K562 (cell line): Measurements from ENCODE around the gene SPAG16. TPM values are rescaled to one million over a fixed set of nuclear protein-coding genes. Genes with fewer than 3 reads are reported as not detected.

Experiments
- ATAC-seq: fragments of 200-7000 bp; cut with Tn5 transposase; 3 replicates; pipeline ENCODE4 v1.9.1; 2020; ENCODE audit warnings: moderate library complexity
- BruUV-seq: library from RNA; stranded (reverse); fragments of 400-500 nt; replicated peaks from 2 replicates; lab custom pipeline; 2021; lab: Mats Ljungman, UMichigan
- CTCF ChIA-PET: fragments of 300-600 bp; formaldehyde crosslinking; extraction: SDS; loops from one replicate; lab custom pipeline; 2021; ENCODE audit warnings: low intra/inter-chr PET ratio; lab: Yijun Ruan, JAX
- POLR2A ChIA-PET: fragments of 300-600, 350-650 bp; sonication (Branson Sonifier 250); formaldehyde crosslinking; extraction: SDS; loops from one replicate; lab custom pipeline; 2021; ENCODE audit warnings: antibody characterized with exemption, inconsistent platforms; lab: Yijun Ruan, JAX
- DNase-seq, 4 experiments: peaks; one replicate each; pipeline versions ENCODE4 v3.0.0 to v3.0.0-alpha.2; 2011 to 2018; ENCODE audit warnings: low spot score in 3 of 4, mixed read lengths in 3 of 4; ENCODE audit errors: extremely low read depth in 1 of 4
- FAIRE-seq: peaks from 2 replicates; lab custom pipeline; 2011; peaks lifted over from hg19 to GRCh38; lab: Jason Lieb, UNC
- H2AFZ ChIP-seq: 2 replicates; pipeline ENCODE4 v1.6.0; 2011; ENCODE audit warnings: low read depth, low read length, control low read depth, inconsistent platforms
- H3K27ac ChIP-seq: fragments of 200-600 bp; 3 replicates; pipeline ENCODE4 v1.8.0; 2011; ENCODE audit warnings: low read depth, mild to moderate bottlenecking, control low read depth, inconsistent platforms, low read length, moderate library complexity, mixed read lengths; ENCODE audit errors: extremely low read depth
- H3K27me3 ChIP-seq, 2 experiments: fragments of 300-600 bp in 1 of 2; 2 replicates in 1 of 2; 3 replicates in 1 of 2; pipeline versions ENCODE4 v1.6.0 to v1.8.0; 2011; ENCODE audit warnings: inconsistent platforms in 2 of 2, low read length in 2 of 2, mild to moderate bottlenecking in 1 of 2, mixed read lengths in 1 of 2, moderate library complexity in 1 of 2; ENCODE audit not compliant: control insufficient read depth in 2 of 2, insufficient read depth in 2 of 2
- H3K36me3 ChIP-seq: fragments of 300-600 bp; 3 replicates; pipeline ENCODE4 v1.8.0; 2011; ENCODE audit warnings: mild to moderate bottlenecking, low read length, inconsistent platforms; ENCODE audit not compliant: control insufficient read depth, insufficient read depth
- H3K4me1 ChIP-seq, 2 experiments: fragments of 200-600 bp in 1 of 2; replicated peaks in 1 of 2; 2 replicates in 1 of 2; 3 replicates in 1 of 2; pipeline versions ENCODE4 v1.5.1 to v1.8.0; 2011; ENCODE audit warnings: inconsistent platforms in 2 of 2, low read length in 2 of 2, mild to moderate bottlenecking in 1 of 2, mixed read lengths in 1 of 2, moderate library complexity in 1 of 2; ENCODE audit not compliant: control insufficient read depth in 2 of 2, insufficient read depth in 2 of 2
- H3K4me2 ChIP-seq: 2 replicates; pipeline ENCODE4 v1.6.1; 2011; ENCODE audit warnings: low read length, control low read depth, inconsistent platforms, mixed read lengths; ENCODE audit not compliant: insufficient read depth
- H3K4me3 ChIP-seq: fragments of 200-600 bp; sonication (generic), shearing (Covaris generic); 2 replicates; pipeline ENCODE4 v1.5.1; 2016; ENCODE audit warnings: control low read depth, inconsistent platforms
- H3K79me2 ChIP-seq: fragments of 200-600 bp; 3 replicates; pipeline ENCODE4 v1.8.0; 2011; ENCODE audit warnings: low read length, inconsistent platforms; ENCODE audit not compliant: control insufficient read depth, insufficient read depth
- H3K9ac ChIP-seq, 2 experiments: 2 replicates each; pipeline versions ENCODE4 v1.6.0 to v1.6.1; 2011; ENCODE audit warnings: low read depth in 2 of 2, low read length in 2 of 2, control low read depth in 1 of 2, inconsistent platforms in 1 of 2, mild to moderate bottlenecking in 1 of 2, mixed read lengths in 1 of 2; ENCODE audit not compliant: insufficient read depth in 1 of 2
- H3K9me1 ChIP-seq: one replicate; pipeline ENCODE4 v1.6.0; 2011; ENCODE audit warnings: inconsistent platforms, mild to moderate bottlenecking, low read length, moderate library complexity; ENCODE audit not compliant: control insufficient read depth, insufficient read depth
- H3K9me3 ChIP-seq: replicated peaks from 2 replicates; pipeline ENCODE4 v1.5.1; 2011; ENCODE audit warnings: low read depth, low read length, inconsistent platforms; ENCODE audit not compliant: control insufficient read depth, insufficient read depth
- H4K20me1 ChIP-seq: replicated peaks from 2 replicates; pipeline ENCODE4 v1.6.1; 2011; ENCODE audit warnings: low read length, inconsistent platforms, mixed read lengths; ENCODE audit not compliant: control insufficient read depth, insufficient read depth
- DEAF1 ChIP-seq: fragments of 450-650 bp; formaldehyde crosslinking; IDR thresholded peaks from 2 replicates; pipeline ENCODE4 v1.4.0; 2020; ENCODE audit warnings: mild to moderate bottlenecking, moderate library complexity
- NR2C1 ChIP-seq, 2 experiments: fragments of 450-650 bp; IDR thresholded peaks; 2 replicates each; pipeline ENCODE4 v1.6.1; 2017; ENCODE audit warnings: mild to moderate bottlenecking in 2 of 2, antibody characterized with exemption in 1 of 2, inconsistent platforms in 1 of 2, missing compliant biosample characterization in 1 of 2, missing genetic modification characterization in 1 of 2
- PHF20 ChIP-seq: fragments of 450-650 bp; IDR thresholded peaks from 2 replicates; pipeline ENCODE4 v1.6.1; 2018; ENCODE audit not compliant: partially characterized antibody
- TCF3 ChIP-seq: sonication (generic); formaldehyde crosslinking; IDR thresholded peaks from 2 replicates; pipeline ENCODE4 v1.4.0; 2020; ENCODE audit warnings: mild to moderate bottlenecking, missing genetic modification reagents
- ZBTB5 ChIP-seq: fragments of 450-650 bp; IDR thresholded peaks from 2 replicates; pipeline ENCODE4 v1.6.1; 2017; ENCODE audit warnings: antibody characterized with exemption
- ZNF780A ChIP-seq: fragments of 250-450 bp; sonication (Bioruptor Pico); IDR thresholded peaks from 2 replicates; pipeline ENCODE4 v1.5.0; 2021; ENCODE audit warnings: mild to moderate bottlenecking
- WGBS: fragments of 100-300 bp; shearing (Covaris generic); methylation state at CpG from one replicate; pipeline ENCODE4 v1.1.6; 2016; ENCODE audit warnings: low coverage, mixed read lengths; ENCODE audit not compliant: insufficient coverage; ENCODE audit errors: missing lambda C conversion rate; 5-methylcytosine and 5-hydroxymethylcytosine counted together
- in situ Hi-C: fragments of 300-500 bp; cut with MboI; formaldehyde crosslinking; loops from 4 replicates; pipeline ENCODE4 v1.15.0; 2018; ENCODE audit warnings: inconsistent platforms, mixed read lengths
- intact Hi-C: fragments of 100-400 bp; cut with micrococcal nuclease; formaldehyde crosslinking; loops from 2 replicates; pipeline ENCODE4 v1.14.2; 2022
- polyA plus RNA-seq, 8 experiments: library from polyadenylated mRNA; depleted of rRNA in 4 of 8; stranded (reverse) in 5 of 8; unstranded in 3 of 8; fragments of >200 nt; fragmentation: Nextera tagmentation in 2 of 8; fragmentation: Illumina TruSeq in 1 of 8; extraction: Ambion mirVana in 2 of 8; extraction: Trizol in 1 of 8; gene quantifications; 2 replicates each; pipeline versions ENCODE4 v1.2.1 to v1.2.3, GENCODE V29; 2011 to 2014; ENCODE audit warnings: inconsistent platforms in 1 of 8, missing spikeins in 1 of 8
- total RNA-seq, 7 experiments: library from RNA; depleted of rRNA in 6 of 7; stranded (reverse); fragments of >200 nt in 6 of 7; fragmentation: Illumina TruSeq in 2 of 7; extraction: Trizol in 2 of 7; gene quantifications; 2 replicates each; pipeline versions ENCODE4 v1.2.1 to v1.2.3, GENCODE V29; 2011 to 2021; ENCODE audit warnings: low replicate concordance in 1 of 7

The SPAG16 gene
- total and polyA plus RNA-seq, 9 of the 15 experiments (the other 6 are each of a cell fraction or from before 2014, with no cell fraction given) = 0.98 to 5.9 (median 3.5) TPM

- no peaks in the 10 kb centered on the region for H3K36me3 ChIP-seq
- H3K79me2 ChIP-seq = no peaks in the 10 kb centered on the region
- H3K9me3 ChIP-seq = no peaks in the 10 kb centered on the region
- in situ Hi-C loops (no loop called here), intact Hi-C loops (no loop called here)
- DNase-seq (no peak), ATAC-seq (no peak), FAIRE-seq (no peak)
- no peak overlapping the region for H2AFZ ChIP-seq
- no peaks in the 10 kb centered on the region for H3K4me1 ChIP-seq
- no TSS peak for BruUV-seq
- H3K4me2 ChIP-seq = no peak overlapping the region
- 0% methylated on average over 1 of the region's 1 CpG for WGBS
- ChIA-PET CTCF (no interaction called here), POLR2A (no interaction called here)
- no peaks in the 10 kb centered on the region for H4K20me1 ChIP-seq
- H3K4me3 ChIP-seq = no peak overlapping the region
- no peak for TF ChIP-seq ZNF780A
- no peak for TF ChIP-seq NR2C1 (IDR thresholded peaks at IDR 0.05)
- no peak for TF ChIP-seq NR2C1 (tag; IDR thresholded peaks at IDR 0.05)
- no peak for TF ChIP-seq PHF20
- no peak for TF ChIP-seq DEAF1 (CRISPR knock-in tag)
- no peak for TF ChIP-seq TCF3 (CRISPR knock-in tag)
- TF ChIP-seq ZBTB5 = no peak
- no peak overlapping the region for H3K27ac ChIP-seq
- no peaks in the 10 kb centered on the region for H3K9me1 ChIP-seq
- no peaks in the 10 kb centered on the region for H3K27me3 ChIP-seq
- H3K9ac ChIP-seq = no peak overlapping the region
Measured at GRCh38 chr2:214135966-214136365, 851.7 kb downstream of the SPAG16 start.
